ENCODE results near the gene ATRN.

Gene ATRN

DNA sequence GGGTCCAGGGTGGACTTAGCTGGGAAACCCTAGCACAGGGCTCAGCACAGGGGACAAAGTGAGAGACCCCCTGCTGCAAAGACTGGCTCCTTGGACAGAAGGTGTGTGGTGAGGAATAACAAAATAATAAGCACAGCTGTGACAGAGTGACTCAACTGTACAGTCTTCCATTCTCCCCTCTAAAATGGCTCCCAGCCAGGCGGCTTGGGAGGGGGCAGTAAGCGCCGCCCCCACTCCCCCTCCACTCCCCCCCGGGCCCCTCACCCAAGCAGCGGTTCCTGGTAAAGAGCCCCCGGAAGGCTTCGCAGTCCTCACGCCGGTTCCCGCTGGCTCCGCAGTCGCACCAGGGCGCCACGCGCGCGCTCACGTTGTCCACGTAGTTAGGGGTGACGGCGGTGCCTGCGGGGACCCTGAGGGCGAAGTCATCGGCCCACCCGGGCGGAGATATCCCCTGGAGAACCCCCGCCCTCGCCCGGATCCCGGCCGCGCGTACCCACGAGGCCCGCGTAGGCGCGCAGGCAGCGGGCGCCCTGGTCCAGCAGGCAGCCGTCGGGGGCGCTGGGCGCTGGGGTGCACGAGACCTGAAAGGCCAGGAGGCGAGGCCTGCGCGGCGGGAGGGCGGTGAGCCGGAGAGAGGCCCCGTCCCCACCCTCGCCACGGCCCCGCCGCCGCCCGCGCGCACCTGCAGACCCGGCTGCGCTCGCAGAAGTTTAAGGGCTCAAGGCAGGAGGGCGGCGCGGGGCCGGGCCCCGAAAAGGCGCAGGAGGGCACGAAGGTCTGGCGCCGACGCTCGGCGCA lies 189.6 kb downstream of the ATRN start:
- WGBS: 97% methylated on average over 71 of the region's 75 CpGs
- H2BK5ac ChIP-seq (ENCODE audit: low read depth, low read length, poor library complexity, severe bottlenecking): no peak overlapping the region
- no peaks in the 10 kb centered on the region for H3K4me1 ChIP-seq (ENCODE audit: control insufficient read depth, insufficient read depth, low read depth, low read length)
- H2BK12ac ChIP-seq (ENCODE audit: low read length in 2 of 2): no peak overlapping the region
- H2AFZ ChIP-seq (ENCODE audit: low read depth, low read length): no peak overlapping the region
- no peak overlapping the region for H3K23ac ChIP-seq (ENCODE audit: low read length in 2 of 2)
- peaks cover 32 to 61% of the 10 kb centered on the region in 2 experiments for H3K27me3 ChIP-seq (ENCODE audit: control insufficient read depth in 1 of 2, insufficient read depth in 1 of 2, low read length in 2 of 2)
- H4K8ac ChIP-seq (ENCODE audit: low read length): no peak overlapping the region
- no peak overlapping the region for H2AK5ac ChIP-seq (ENCODE audit: low read length, severe bottlenecking)
- H3K9ac ChIP-seq (ENCODE audit: low read length): no peak overlapping the region
- H3K27ac ChIP-seq (ENCODE audit: low read length, poor library complexity, severe bottlenecking): no peak overlapping the region
- DNase-seq: no peak
- H2BK120ac ChIP-seq (ENCODE audit: low read depth, low read length): no peak overlapping the region
- H3K18ac ChIP-seq (ENCODE audit: low read depth in 1 of 2, low read length in 2 of 2): no peak overlapping the region
- H3K4me2 ChIP-seq (ENCODE audit: low read length, poor library complexity, severe bottlenecking): no peak overlapping the region
- H3K9me3 ChIP-seq (ENCODE audit: control insufficient read depth, low read length): no peaks in the 10 kb centered on the region
- no peak overlapping the region for H4K91ac ChIP-seq (ENCODE audit: low read length)
- H3K36me3 ChIP-seq (ENCODE audit: control insufficient read depth in 1 of 2, insufficient read depth in 2 of 2, low read depth in 1 of 2, low read length in 2 of 2): no peaks in the 10 kb centered on the region
- H3K4ac ChIP-seq (ENCODE audit: low read depth in 1 of 2, low read length in 2 of 2): no peak overlapping the region
- no peaks in the 10 kb centered on the region for H3K79me1 ChIP-seq (replicated peaks; ENCODE audit: low read length, poor library complexity, severe bottlenecking)
- H3K4me3 ChIP-seq (ENCODE audit: insufficient read depth in 1 of 2, low read depth in 1 of 2, low read length in 2 of 2): no peak overlapping the region
- H3K14ac ChIP-seq (ENCODE audit: low read length in 2 of 2): no peak overlapping the region
- H2BK15ac ChIP-seq (ENCODE audit: low read depth, poor library complexity, severe bottlenecking): no peak overlapping the region

DNA sequence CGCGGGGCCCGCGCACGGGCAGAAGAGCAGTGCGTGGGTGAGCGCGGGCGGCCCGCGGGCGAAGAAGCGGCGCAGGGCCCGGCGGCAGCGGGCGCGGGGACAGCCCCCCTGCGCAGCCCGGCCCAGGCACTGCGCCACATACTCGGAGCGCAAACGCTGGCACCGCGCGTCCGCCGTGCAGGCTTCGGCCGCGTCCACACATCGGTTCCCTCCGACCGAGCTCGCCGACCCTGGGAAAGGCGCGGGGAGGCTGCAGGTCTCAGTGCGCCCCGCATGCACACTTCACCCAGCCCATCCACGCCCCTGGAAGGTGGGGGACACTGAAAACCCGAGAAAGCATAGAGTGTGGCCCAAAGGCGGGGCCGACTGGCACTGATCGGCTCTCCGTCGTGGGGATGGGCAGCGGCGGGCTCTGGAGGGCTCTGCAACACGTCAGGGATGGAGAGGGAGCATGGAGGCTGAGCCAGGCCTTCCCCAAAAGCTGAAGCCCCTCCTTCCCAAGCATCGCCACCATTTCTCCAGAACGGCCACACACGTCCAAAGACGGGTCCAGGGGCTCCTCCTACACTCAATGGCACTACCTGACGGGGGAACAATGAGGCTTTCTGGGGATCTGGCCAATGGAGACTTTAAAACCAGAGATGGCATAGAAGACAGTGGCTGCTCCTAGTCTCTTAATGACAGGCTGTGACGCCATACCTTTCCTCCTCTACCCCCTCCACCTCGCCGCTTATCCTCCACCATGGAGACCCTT lies 190.4 kb downstream of the ATRN start:
- no peak overlapping the region for H2AFZ ChIP-seq (ENCODE audit: low read depth, low read length)
- no peaks in the 10 kb centered on the region for H3K9me3 ChIP-seq (ENCODE audit: control insufficient read depth, low read length)
- H3K9ac ChIP-seq (ENCODE audit: low read length): no peak overlapping the region
- H2BK15ac ChIP-seq (ENCODE audit: low read depth, poor library complexity, severe bottlenecking): peak overlapping the region; percentile 20
- no peak overlapping the region for H3K27ac ChIP-seq (ENCODE audit: low read length, poor library complexity, severe bottlenecking)
- peaks cover 32 to 61% of the 10 kb centered on the region in 2 experiments for H3K27me3 ChIP-seq (ENCODE audit: control insufficient read depth in 1 of 2, insufficient read depth in 1 of 2, low read length in 2 of 2)
- H3K18ac ChIP-seq (ENCODE audit: low read depth in 1 of 2, low read length in 2 of 2): no peak overlapping the region
- H3K79me1 ChIP-seq (replicated peaks; ENCODE audit: low read length, poor library complexity, severe bottlenecking): no peaks in the 10 kb centered on the region
- peaks cover 2% of the 10 kb centered on the region for H3K4me1 ChIP-seq (ENCODE audit: control insufficient read depth, insufficient read depth, low read depth, low read length)
- H2BK5ac ChIP-seq (ENCODE audit: low read depth, low read length, poor library complexity, severe bottlenecking): no peak overlapping the region
- H3K36me3 ChIP-seq (ENCODE audit: control insufficient read depth in 1 of 2, insufficient read depth in 2 of 2, low read depth in 1 of 2, low read length in 2 of 2): no peaks in the 10 kb centered on the region
- no peak overlapping the region for H3K23ac ChIP-seq (ENCODE audit: low read length in 2 of 2)
- no peak for DNase-seq
- no peak overlapping the region for H3K4ac ChIP-seq (ENCODE audit: low read depth in 1 of 2, low read length in 2 of 2)
- no peak overlapping the region for H3K4me2 ChIP-seq (ENCODE audit: low read length, poor library complexity, severe bottlenecking)
- H3K14ac ChIP-seq (ENCODE audit: low read length in 2 of 2): no peak overlapping the region
- H2BK12ac ChIP-seq (ENCODE audit: low read length in 2 of 2): no peak overlapping the region
- no peak overlapping the region for H4K91ac ChIP-seq (ENCODE audit: low read length)
- no peak overlapping the region for H4K8ac ChIP-seq (ENCODE audit: low read length)
- H2BK120ac ChIP-seq (ENCODE audit: low read depth, low read length): no peak overlapping the region
- WGBS: 96% methylated on average over 59 of the region's 60 CpGs
- no peak overlapping the region for H3K4me3 ChIP-seq (ENCODE audit: insufficient read depth in 1 of 2, low read depth in 1 of 2, low read length in 2 of 2)
- no peak overlapping the region for H2AK5ac ChIP-seq (ENCODE audit: low read length, severe bottlenecking)

DNA sequence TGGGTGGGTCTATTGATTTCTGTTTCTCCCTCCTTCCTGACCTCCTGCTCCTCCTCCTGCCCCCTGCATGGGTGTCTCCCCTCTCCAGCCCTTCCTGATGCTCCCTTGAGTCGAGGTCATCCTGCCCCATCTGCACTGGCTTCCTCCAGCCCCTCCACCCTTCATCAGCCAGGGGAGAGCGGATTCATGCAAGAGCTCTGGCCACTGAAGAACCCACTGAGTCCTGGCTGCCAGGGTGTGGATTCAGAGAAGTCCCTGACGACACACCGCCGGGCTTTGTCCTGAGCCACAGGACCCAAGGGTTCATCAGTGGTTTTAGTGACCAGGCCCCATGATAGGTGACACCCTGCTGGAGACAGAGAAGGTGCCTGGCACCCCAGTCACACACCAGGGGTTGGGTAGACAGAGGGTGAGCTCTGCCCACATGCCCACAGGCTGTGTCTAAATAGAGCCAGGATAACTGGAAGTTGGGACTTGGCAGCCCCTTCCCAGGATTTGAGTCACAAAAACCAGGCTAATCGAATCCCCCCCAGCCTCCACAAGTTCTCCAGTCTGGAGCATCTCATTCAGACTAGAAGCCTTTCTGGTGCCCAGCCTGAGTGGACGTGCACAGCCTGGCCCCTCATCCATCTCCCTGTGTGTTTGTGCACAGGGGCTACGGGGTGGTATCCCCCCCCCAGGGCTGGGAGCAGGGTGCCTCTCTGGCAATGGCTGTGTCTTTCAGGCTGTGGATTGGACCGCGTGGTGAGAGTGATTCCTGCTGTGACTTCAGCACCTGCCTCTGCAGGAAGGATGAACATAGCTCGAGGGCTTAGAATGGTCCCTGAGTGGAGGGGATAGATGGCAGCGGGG lies 191.2 kb downstream of the ATRN start:
- 82% methylated on average over 10 of the region's 12 CpGs for WGBS
- Histone ChIP-seq H2BK12ac (ENCODE audit: low read length in 2 of 2) (no peak overlapping the region), H3K4me1 (ENCODE audit: control insufficient read depth, insufficient read depth, low read depth, low read length) (peaks cover 3% of the 10 kb centered on the region), H3K14ac (ENCODE audit: low read length in 2 of 2) (peak overlapping the region in 1 of 2 experiments; percentile 30), H2BK120ac (ENCODE audit: low read depth, low read length) (no peak overlapping the region), H2BK5ac (ENCODE audit: low read depth, low read length, poor library complexity, severe bottlenecking) (no peak overlapping the region), H3K4me3 (ENCODE audit: insufficient read depth in 1 of 2, low read depth in 1 of 2, low read length in 2 of 2) (no peak overlapping the region), H2BK15ac (ENCODE audit: low read depth, poor library complexity, severe bottlenecking) (no peak overlapping the region), H3K23ac (ENCODE audit: low read length in 2 of 2) (peak overlapping the region in 1 of 2 experiments; percentile 29), H3K18ac (ENCODE audit: low read depth in 1 of 2, low read length in 2 of 2) (no peak overlapping the region), H3K79me1 (replicated peaks; ENCODE audit: low read length, poor library complexity, severe bottlenecking) (no peaks in the 10 kb centered on the region), H3K36me3 (ENCODE audit: control insufficient read depth in 1 of 2, insufficient read depth in 2 of 2, low read depth in 1 of 2, low read length in 2 of 2) (no peaks in the 10 kb centered on the region), H3K9ac (ENCODE audit: low read length) (no peak overlapping the region), H4K91ac (ENCODE audit: low read length) (no peak overlapping the region), H2AK5ac (ENCODE audit: low read length, severe bottlenecking) (no peak overlapping the region), H2AFZ (ENCODE audit: low read depth, low read length) (no peak overlapping the region), H3K27me3 (ENCODE audit: control insufficient read depth in 1 of 2, insufficient read depth in 1 of 2, low read length in 2 of 2) (peaks cover 32 to 58% of the 10 kb centered on the region in 2 experiments), H3K9me3 (ENCODE audit: control insufficient read depth, low read length) (no peaks in the 10 kb centered on the region), H4K8ac (ENCODE audit: low read length) (no peak overlapping the region), H3K27ac (ENCODE audit: low read length, poor library complexity, severe bottlenecking) (no peak overlapping the region), H3K4me2 (ENCODE audit: low read length, poor library complexity, severe bottlenecking) (no peak overlapping the region), H3K4ac (ENCODE audit: low read depth in 1 of 2, low read length in 2 of 2) (no peak overlapping the region)
- DNase-seq: no peak

Measured in mesenchymal stem cell (in vitro differentiated cells and primary cell).